CD14-positive monocyte (primary cell): ENCODE data around the gene OPALIN. TPM values are rescaled to one million over a fixed set of nuclear protein-coding genes. Genes with fewer than 3 reads are reported as not detected.

Experiments used
- DNase-seq, 3 donors: peaks; one replicate each; pipeline ENCODE4 v3.0.0-alpha.2; 2011 to 2022
- H2AFZ ChIP-seq: 2 replicates; pipeline ENCODE4 v1.6.0; 2012; ENCODE audit warnings: mild to moderate bottlenecking, low read depth, low read length, inconsistent platforms; ENCODE audit not compliant: insufficient read depth, poor library complexity, severe bottlenecking
- H3K27ac ChIP-seq, 2 donors: 1 replicate in 1 of 2; 2 replicates in 1 of 2; pipeline ENCODE4 v1.5.1; 2012 to 2013; ENCODE audit warnings: low read length in 2 of 2, control low read depth in 1 of 2, inconsistent platforms in 1 of 2, low read depth in 1 of 2, mild to moderate bottlenecking in 1 of 2
- H3K27me3 ChIP-seq, 2 donors: one replicate each; pipeline versions ENCODE4 v1.6.0 to v1.6.1; 2011 to 2013; ENCODE audit warnings: low read length in 2 of 2; ENCODE audit not compliant: control insufficient read depth in 2 of 2, insufficient read depth in 2 of 2
- H3K36me3 ChIP-seq, 2 donors: replicated peaks in 1 of 2; 1 replicate in 1 of 2; 2 replicates in 1 of 2; pipeline versions ENCODE4 v1.5.1 to v1.6.1; 2012 to 2013; ENCODE audit warnings: low read length in 2 of 2, control low read depth in 1 of 2, inconsistent platforms in 1 of 2, mild to moderate bottlenecking in 1 of 2; ENCODE audit not compliant: insufficient read depth in 2 of 2, control insufficient read depth in 1 of 2
- H3K4me1 ChIP-seq, 2 donors: 1 replicate in 1 of 2; 2 replicates in 1 of 2; pipeline versions ENCODE4 v1.5.1 to v1.6.1; 2012 to 2013; ENCODE audit warnings: low read length in 2 of 2, control low read depth in 1 of 2, inconsistent platforms in 1 of 2, mild to moderate bottlenecking in 1 of 2, moderate library complexity in 1 of 2; ENCODE audit not compliant: insufficient read depth in 2 of 2, control insufficient read depth in 1 of 2
- H3K4me2 ChIP-seq: replicated peaks from 2 replicates; pipeline ENCODE3; 2012; ENCODE audit warnings: low read length, moderate library complexity, mild to moderate bottlenecking; ENCODE audit not compliant: poor library complexity, severe bottlenecking; ENCODE audit errors: extremely low read depth
- H3K4me3 ChIP-seq, 3 experiments: fragments of 200-600 bp in 1 of 3; sonication (generic) in 1 of 3; replicated peaks in 1 of 3; 1 replicate in 2 of 3; 2 replicates in 1 of 3; pipeline ENCODE4 v1.5.1; 2011 to 2013; ENCODE audit warnings: low read length in 3 of 3, mild to moderate bottlenecking in 3 of 3, control low read depth in 2 of 3, low read depth in 2 of 3, inconsistent platforms in 1 of 3, moderate library complexity in 1 of 3
- H3K79me2 ChIP-seq: 2 replicates; pipeline ENCODE4 v1.6.0; 2012; ENCODE audit warnings: mild to moderate bottlenecking, control low read depth, inconsistent platforms, low read length, moderate library complexity; ENCODE audit not compliant: insufficient read depth
- H3K9ac ChIP-seq: 2 replicates; pipeline ENCODE4 v1.6.0; 2017; ENCODE audit warnings: low read length, mild to moderate bottlenecking; ENCODE audit not compliant: insufficient read depth, poor library complexity, severe bottlenecking
- H3K9me3 ChIP-seq, 2 donors: replicated peaks in 1 of 2; 1 replicate in 1 of 2; 2 replicates in 1 of 2; pipeline versions ENCODE4 v1.5.1 to v1.6.1; 2012 to 2013; ENCODE audit warnings: low read length in 2 of 2, control low read depth in 1 of 2; ENCODE audit not compliant: control insufficient read depth in 1 of 2, insufficient read depth in 1 of 2
- H4K20me1 ChIP-seq: 2 replicates; pipeline ENCODE4 v1.6.0; 2012; ENCODE audit warnings: mild to moderate bottlenecking, low read length, control low read depth, moderate library complexity; ENCODE audit not compliant: insufficient read depth
- H3K27ac Mint-ChIP-seq, 7 donors: one replicate each; pipeline ENCODE4 v1.8.0; 2020; ENCODE audit warnings: mild to moderate bottlenecking in 7 of 7, mixed read lengths in 7 of 7, moderate library complexity in 6 of 7, inconsistent platforms in 2 of 7
- H3K27me3 Mint-ChIP-seq, 3 donors: one replicate each; pipeline ENCODE4 v1.8.0; 2021 to 2022; ENCODE audit warnings: low read depth in 3 of 3, mild to moderate bottlenecking in 3 of 3, mixed read lengths in 3 of 3, moderate library complexity in 3 of 3, inconsistent platforms in 1 of 3
- H3K36me3 Mint-ChIP-seq, 2 donors: one replicate each; pipeline ENCODE4 v1.8.0; 2020; ENCODE audit warnings: mixed read lengths in 2 of 2, inconsistent platforms in 1 of 2, mild to moderate bottlenecking in 1 of 2
- H3K4me1 Mint-ChIP-seq: one replicate; pipeline ENCODE4 v1.8.0; 2020; ENCODE audit warnings: mild to moderate bottlenecking, mixed read lengths
- H3K4me3 Mint-ChIP-seq, 2 donors: one replicate each; pipeline ENCODE4 v1.8.0; 2020; ENCODE audit warnings: mild to moderate bottlenecking in 2 of 2, mixed read lengths in 2 of 2, moderate library complexity in 1 of 2
- H3K9me3 Mint-ChIP-seq, 7 donors: one replicate each; pipeline ENCODE4 v1.8.0; 2020 to 2022; ENCODE audit warnings: mixed read lengths in 7 of 7, mild to moderate bottlenecking in 6 of 7, moderate library complexity in 6 of 7, inconsistent platforms in 2 of 7
- WGBS: methylation state at CpG from one replicate; pipeline ENCODE4 v1.1.5; 2013; ENCODE audit warnings: missing lambda C conversion rate; ENCODE audit not compliant: insufficient coverage; 5-methylcytosine and 5-hydroxymethylcytosine counted together
- intact Hi-C, 2 donors: fragments of 100-400 bp; cut with micrococcal nuclease; formaldehyde crosslinking; loops; one replicate each; pipeline versions ENCODE4 v1.15.0 to v1.15.1; 2023
- polyA plus RNA-seq, 3 donors: library from polyadenylated mRNA; depleted of rRNA in 1 of 3; unstranded in 2 of 3; stranded (reverse) in 1 of 3; fragments of 300-500 nt in 2 of 3; fragments of >200 nt in 1 of 3; fragmentation: Illumina TruSeq in 2 of 3; gene quantifications; 1 replicate in 2 of 3; 2 replicates in 1 of 3; pipeline ENCODE4 v1.2.3, GENCODE V29; 2012 to 2021
- TF ChIP-seq, protein P1 (sequence below): fragments of 200-600 bp; IDR thresholded peaks from one replicate; pipeline ENCODE4 v1.8.0; 2022; ENCODE audit warnings: antibody characterized with exemption, mild to moderate bottlenecking

OPALIN gene
- polyA plus RNA-seq, 3 donors: not detected

DNA sequence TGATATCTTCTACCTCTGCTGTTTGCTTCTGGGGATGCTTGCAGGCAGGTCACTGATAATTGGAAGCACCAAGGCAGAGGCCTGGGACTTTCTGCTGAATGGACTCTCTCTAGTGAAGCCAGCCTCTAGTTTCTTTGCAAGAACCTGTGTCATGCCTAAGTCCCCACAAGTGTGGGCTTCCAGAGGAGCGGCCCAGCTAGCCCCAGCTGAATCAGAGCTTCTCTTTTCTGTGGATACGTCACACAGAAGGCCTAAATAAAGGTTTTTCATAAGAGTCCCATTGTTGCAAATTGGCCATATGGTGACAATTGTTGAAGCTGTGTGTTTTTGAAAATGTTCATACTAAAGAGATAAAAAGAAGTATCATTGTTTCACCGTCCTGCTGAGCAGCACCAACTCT, 6.8 kb upstream of the OPALIN start:
- H3K4me1 ChIP-seq: no peaks in the 10 kb centered on the region
- no peak for DNase-seq
- no peaks in the 10 kb centered on the region for H3K79me2 ChIP-seq
- no peak overlapping the region for H3K27ac ChIP-seq
- no peak overlapping the region for H3K4me2 ChIP-seq
- H3K27me3 ChIP-seq: no peaks in the 10 kb centered on the region
- H3K9me3 ChIP-seq: no peaks in the 10 kb centered on the region
- no peak overlapping the region for H2AFZ ChIP-seq
- H3K4me3 Mint-ChIP-seq: no peak overlapping the region
- H3K27ac Mint-ChIP-seq: no peak overlapping the region
- intact Hi-C loops: no loop called here
- TF ChIP-seq, protein P1, sequence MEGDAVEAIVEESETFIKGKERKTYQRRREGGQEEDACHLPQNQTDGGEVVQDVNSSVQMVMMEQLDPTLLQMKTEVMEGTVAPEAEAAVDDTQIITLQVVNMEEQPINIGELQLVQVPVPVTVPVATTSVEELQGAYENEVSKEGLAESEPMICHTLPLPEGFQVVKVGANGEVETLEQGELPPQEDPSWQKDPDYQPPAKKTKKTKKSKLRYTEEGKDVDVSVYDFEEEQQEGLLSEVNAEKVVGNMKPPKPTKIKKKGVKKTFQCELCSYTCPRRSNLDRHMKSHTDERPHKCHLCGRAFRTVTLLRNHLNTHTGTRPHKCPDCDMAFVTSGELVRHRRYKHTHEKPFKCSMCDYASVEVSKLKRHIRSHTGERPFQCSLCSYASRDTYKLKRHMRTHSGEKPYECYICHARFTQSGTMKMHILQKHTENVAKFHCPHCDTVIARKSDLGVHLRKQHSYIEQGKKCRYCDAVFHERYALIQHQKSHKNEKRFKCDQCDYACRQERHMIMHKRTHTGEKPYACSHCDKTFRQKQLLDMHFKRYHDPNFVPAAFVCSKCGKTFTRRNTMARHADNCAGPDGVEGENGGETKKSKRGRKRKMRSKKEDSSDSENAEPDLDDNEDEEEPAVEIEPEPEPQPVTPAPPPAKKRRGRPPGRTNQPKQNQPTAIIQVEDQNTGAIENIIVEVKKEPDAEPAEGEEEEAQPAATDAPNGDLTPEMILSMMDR: no peak
- H3K27me3 Mint-ChIP-seq: peaks cover 0 to 4% (median 0%) of the 10 kb centered on the region in 3 donors
- no peaks in the 10 kb centered on the region for H3K4me1 Mint-ChIP-seq
- no peaks in the 10 kb centered on the region for H4K20me1 ChIP-seq
- no peaks in the 10 kb centered on the region for H3K36me3 ChIP-seq
- H3K36me3 Mint-ChIP-seq: no peaks in the 10 kb centered on the region
- no peak overlapping the region for H3K9ac ChIP-seq
- no peak overlapping the region for H3K4me3 ChIP-seq
- WGBS: 100% methylated on average over 1 of the region's 3 CpGs
- H3K9me3 Mint-ChIP-seq: no peaks in the 10 kb centered on the region

DNA sequence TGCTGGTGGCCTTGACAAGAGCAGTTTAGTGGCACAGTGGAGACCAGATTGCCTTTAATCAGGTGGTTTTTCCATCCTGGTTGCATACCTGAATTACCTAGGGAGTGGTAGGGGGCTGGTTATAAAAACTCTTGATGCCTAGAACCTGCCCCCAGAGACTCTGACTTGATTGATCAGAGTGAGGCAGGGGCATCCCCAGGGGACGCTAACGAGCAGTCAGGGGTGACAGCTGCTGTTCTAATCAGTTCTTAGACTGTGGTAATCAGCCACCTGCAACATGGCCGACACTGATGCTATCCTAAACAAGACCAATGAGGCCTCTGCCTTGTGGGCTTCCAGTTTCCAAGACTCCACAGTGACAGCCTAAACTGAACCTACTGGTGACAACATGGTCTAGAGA, 2.0 kb upstream of the OPALIN start:
- intact Hi-C loops: no loop called here
- Mint-ChIP-seq H3K4me1 (no peaks in the 10 kb centered on the region), H3K4me3 (no peak overlapping the region), H3K27ac (no peak overlapping the region), H3K9me3 (no peaks in the 10 kb centered on the region), H3K27me3 (peaks cover 0 to 6% (median 6%) of the 10 kb centered on the region in 3 donors), H3K36me3 (no peaks in the 10 kb centered on the region)
- H3K9me3 ChIP-seq: no peaks in the 10 kb centered on the region
- WGBS: 90% methylated on average over 3 of the region's 3 CpGs
- no peak overlapping the region for H3K4me3 ChIP-seq
- no peaks in the 10 kb centered on the region for H3K79me2 ChIP-seq
- no peaks in the 10 kb centered on the region for H3K36me3 ChIP-seq
- H4K20me1 ChIP-seq: no peaks in the 10 kb centered on the region
- no peak overlapping the region for H3K9ac ChIP-seq
- no peaks in the 10 kb centered on the region for H3K4me1 ChIP-seq
- no peak for DNase-seq
- no peaks in the 10 kb centered on the region for H3K27me3 ChIP-seq
- H3K27ac ChIP-seq: no peak overlapping the region
- TF ChIP-seq, protein P1: no peak
- H3K4me2 ChIP-seq: no peak overlapping the region
- H2AFZ ChIP-seq: no peak overlapping the region
